Measurements from ENCODE around the gene RNF157.

The RNF157 gene

GRCh38 chr17:76107509-76107908 lies 132.8 kb downstream of the RNF157 start:
- no peak for TF ChIP-seq CTCF (IDR thresholded peaks at IDR 0.05; ENCODE audit: low read depth, low read length)
- no peak overlapping the region for H3K4me3 ChIP-seq (ENCODE audit: low read depth, low read length)

- no peak overlapping the region for H3K4me3 ChIP-seq (ENCODE audit: low read depth, low read length)
- no peak for TF ChIP-seq CTCF (IDR thresholded peaks at IDR 0.05; ENCODE audit: low read depth, low read length)
Measured at GRCh38 chr17:76106703-76107102, 133.6 kb downstream of the RNF157 start.

- no peak for TF ChIP-seq CTCF (IDR thresholded peaks at IDR 0.05; ENCODE audit: low read depth, low read length)
- H3K4me3 ChIP-seq (ENCODE audit: low read depth, low read length): no peak overlapping the region
Measured at GRCh38 chr17:76104896-76105231, 135.4 kb downstream of the RNF157 start.

GRCh38 chr17:76104140-76104895 lies 136.0 kb downstream of the RNF157 start:
- peak overlapping the region; percentile 75 for H3K4me3 ChIP-seq (ENCODE audit: low read depth, low read length)
- no peak for TF ChIP-seq CTCF (IDR thresholded peaks at IDR 0.05; ENCODE audit: low read depth, low read length)

DNA sequence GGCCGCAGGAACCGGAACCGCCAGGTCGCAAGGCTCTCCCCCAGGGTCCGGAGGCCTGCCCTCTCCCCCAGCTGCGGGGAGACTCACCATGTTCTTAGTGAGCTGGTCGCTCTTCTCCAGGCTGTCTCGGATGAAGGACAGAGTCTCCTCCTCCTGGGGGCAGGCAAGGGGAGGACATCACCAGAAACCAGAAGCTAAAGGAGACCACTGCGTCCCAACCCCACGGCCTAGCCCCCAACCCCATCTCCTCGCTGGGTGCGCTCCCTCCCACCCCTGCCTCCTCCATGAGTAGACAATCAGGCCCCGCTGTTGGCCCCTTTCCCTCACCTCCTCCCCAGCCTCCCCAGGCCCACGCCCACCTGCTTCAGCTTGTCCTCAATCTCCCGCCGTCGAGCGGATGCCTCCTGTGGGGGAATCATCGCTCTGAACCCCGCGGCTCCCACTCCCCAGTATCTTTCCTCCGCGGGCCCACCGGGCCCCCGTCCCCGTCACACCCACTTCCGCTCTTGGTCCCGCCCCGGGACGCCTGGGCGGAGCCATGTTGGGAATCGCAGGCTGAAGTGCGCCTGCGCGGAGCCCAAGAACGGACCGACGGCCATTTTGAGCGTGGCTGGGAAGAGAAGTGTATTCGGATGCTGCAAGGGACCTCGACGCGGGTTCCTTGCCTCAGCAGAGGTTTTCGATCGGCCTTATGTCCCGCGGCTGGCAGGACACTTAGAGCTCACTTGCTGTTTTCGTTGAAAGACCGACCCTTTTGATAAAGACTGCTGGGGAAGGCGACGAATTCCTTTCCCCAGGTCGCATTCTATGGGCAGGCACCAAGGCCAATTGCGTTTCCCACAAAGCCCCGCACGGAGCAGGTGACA lies 136.8 kb downstream of the RNF157 start, which contains the start of gene EXOC7:
Gene EXOC7 (minus strand): TSS at position 514 of the 866 bp plus-strand sequence. CDS start 95 bp downstream, at position 419.
- H3K4me3 ChIP-seq (ENCODE audit: low read depth, low read length): peak within 1 kb of the TSS; percentile 75
- TF ChIP-seq CTCF (IDR thresholded peaks at IDR 0.05; ENCODE audit: low read depth, low read length): no peak

DNA sequence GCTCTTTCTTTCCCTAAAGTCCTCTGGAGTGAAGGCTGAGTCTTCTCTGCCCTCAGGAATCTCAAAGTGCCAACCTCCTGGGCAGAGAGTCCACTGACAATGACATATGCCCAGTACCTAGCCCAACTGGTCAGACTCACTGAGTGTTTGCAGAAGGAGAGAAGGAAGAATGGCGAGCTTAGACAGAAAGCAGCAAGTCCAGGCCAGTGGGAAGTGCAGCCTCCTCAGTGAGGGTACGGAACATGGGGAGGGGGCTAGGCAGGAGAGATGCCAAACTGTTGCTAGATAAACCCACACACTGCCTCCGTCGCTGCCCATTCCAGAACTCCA lies 137.4 kb downstream of the RNF157 start:
- peak overlapping the region; percentile 75 for H3K4me3 ChIP-seq (ENCODE audit: low read depth, low read length)
- no peak for TF ChIP-seq CTCF (IDR thresholded peaks at IDR 0.05; ENCODE audit: low read depth, low read length)

DNA sequence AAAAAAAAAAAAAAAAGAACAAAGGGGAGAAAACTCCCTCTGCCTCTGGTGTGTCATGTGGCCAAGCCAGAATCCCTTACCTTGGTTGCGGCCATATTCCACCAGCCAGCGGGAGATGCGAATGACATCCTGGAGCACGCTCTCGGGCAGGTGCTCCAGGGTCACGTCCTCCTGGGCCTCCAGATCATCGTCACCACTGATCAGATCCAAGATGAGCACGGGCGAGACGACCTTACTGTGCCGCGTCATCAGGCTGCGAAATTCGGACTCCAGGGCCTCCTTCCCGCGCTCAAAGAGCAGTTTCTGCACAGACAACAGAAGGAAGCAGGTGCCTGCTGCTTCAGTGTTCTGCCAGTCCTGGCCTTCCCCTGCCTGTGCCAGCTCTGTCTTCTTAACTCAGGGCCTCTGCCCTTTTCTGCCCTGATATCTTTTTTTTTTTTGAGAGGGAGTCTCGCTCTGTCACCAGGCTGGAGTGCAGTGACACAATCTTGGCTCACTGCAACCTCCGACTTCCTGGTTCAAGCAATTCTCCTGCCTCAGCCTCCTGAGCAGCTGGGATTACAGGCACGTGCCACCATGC lies 142.5 kb downstream of the RNF157 start:
- TF ChIP-seq CTCF (IDR thresholded peaks at IDR 0.05; ENCODE audit: low read depth, low read length): no peak
- H3K4me3 ChIP-seq (ENCODE audit: low read depth, low read length): no peak overlapping the region

All from WI38 (cell line).